Gastrocnemius medialis (tissue), 4 donors: ENCODE measurements around the gene ABCA12. TPM values are rescaled to one million over a fixed set of nuclear protein-coding genes. Genes with fewer than 3 reads are reported as not detected.

ENCODE experiments used
- ATAC-seq, 2 donors: fragments of 150-250 bp; one replicate each; pipeline ENCODE4 v1.9.1; 2016
- DNase-seq, 2 donors: peaks; one replicate each; pipeline ENCODE4 v3.0.0-alpha.2; 2019
- H3K27ac ChIP-seq, 4 donors: fragments of 200-600 bp; sonication (generic); 1 replicate in 1 of 4; 2 replicates in 3 of 4; pipeline ENCODE4 v1.5.1; 2016 to 2018; ENCODE audit warnings: mild to moderate bottlenecking in 2 of 4, moderate library complexity in 1 of 4
- H3K27me3 ChIP-seq, 3 donors: fragments of 200-600 bp; sonication (generic) in 2 of 3; 1 replicate in 1 of 3; 2 replicates in 2 of 3; pipeline versions ENCODE4 v1.5.1 to v1.6.0; 2016 to 2019; ENCODE audit warnings: mild to moderate bottlenecking in 1 of 3, moderate library complexity in 1 of 3
- H3K36me3 ChIP-seq, 2 donors: fragments of 200-600 bp; sonication (generic) in 1 of 2; one replicate each; pipeline ENCODE4 v1.5.1; 2017 to 2018
- H3K4me1 ChIP-seq, 2 donors: fragments of 200-600 bp; sonication (generic) in 1 of 2; one replicate each; pipeline ENCODE4 v1.5.1; 2016 to 2017; ENCODE audit warnings: mild to moderate bottlenecking in 2 of 2
- H3K4me3 ChIP-seq, 4 donors: fragments of 200-600 bp; sonication (generic) in 3 of 4; 1 replicate in 1 of 4; 2 replicates in 3 of 4; pipeline ENCODE4 v1.5.1; 2016 to 2019; ENCODE audit warnings: mild to moderate bottlenecking in 2 of 4
- H3K9me3 ChIP-seq, 3 donors: fragments of 200-600 bp; sonication (generic) in 2 of 3; 1 replicate in 1 of 3; 2 replicates in 2 of 3; pipeline ENCODE4 v1.5.1; 2016 to 2019
- POLR2A ChIP-seq, 2 donors: fragments of 450-650 bp; IDR thresholded peaks; one replicate each; pipeline ENCODE4 v1.6.1; 2017; ENCODE audit warnings: antibody characterized with exemption in 2 of 2, mild to moderate bottlenecking in 2 of 2, moderate library complexity in 2 of 2
- in situ Hi-C, 4 donors: fragments of 200-750 bp; cut with MboI; loops; one replicate each; pipeline versions ENCODE4 v1.15.0 to v1.8.0; 2017; ENCODE audit warnings: low sequenced_read_pairs in 4 of 4
- intact Hi-C: fragments of 100-400 bp; cut with DNase I; formaldehyde crosslinking; loops from one replicate; pipeline ENCODE4 v1.15.1; 2023; ENCODE audit warnings: low total_unique reads
- total RNA-seq, 4 donors: library from RNA; depleted of rRNA; stranded (reverse); fragments of >200 nt; gene quantifications; one replicate each; pipeline versions ENCODE4 v1.1.0 to v1.2.3, GENCODE V29; 2016
- TF ChIP-seq, protein P1 (sequence below), 5 experiments: fragments of 450-650 bp in 3 of 5; fragments of 200-600 bp in 2 of 5; sonication (generic) in 2 of 5; IDR thresholded peaks in 4 of 5; conservative IDR thresholded peaks in 1 of 5; 1 replicate in 4 of 5; 2 replicates in 1 of 5; pipeline ENCODE4 v1.5.1; 2016 to 2019; ENCODE audit warnings: antibody characterized with exemption in 5 of 5, mild to moderate bottlenecking in 3 of 5, moderate library complexity in 3 of 5

ABCA12 gene
- total RNA-seq, 4 donors from 2014 or later: not detected

- Histone ChIP-seq H3K36me3 (no peaks in the 10 kb centered on the region), H3K9me3 (no peaks in the 10 kb centered on the region), H3K27me3 (no peaks in the 10 kb centered on the region), H3K27ac (no peak overlapping the region), H3K4me1 (no peaks in the 10 kb centered on the region), H3K4me3 (no peak overlapping the region)
- intact Hi-C loops (no loop called here), in situ Hi-C loops (no loop called here)
- no peak for ATAC-seq
- no peak for DNase-seq
- TF ChIP-seq POLR2A (IDR thresholded peaks at IDR 0.05): no peak
- TF ChIP-seq, protein P1, sequence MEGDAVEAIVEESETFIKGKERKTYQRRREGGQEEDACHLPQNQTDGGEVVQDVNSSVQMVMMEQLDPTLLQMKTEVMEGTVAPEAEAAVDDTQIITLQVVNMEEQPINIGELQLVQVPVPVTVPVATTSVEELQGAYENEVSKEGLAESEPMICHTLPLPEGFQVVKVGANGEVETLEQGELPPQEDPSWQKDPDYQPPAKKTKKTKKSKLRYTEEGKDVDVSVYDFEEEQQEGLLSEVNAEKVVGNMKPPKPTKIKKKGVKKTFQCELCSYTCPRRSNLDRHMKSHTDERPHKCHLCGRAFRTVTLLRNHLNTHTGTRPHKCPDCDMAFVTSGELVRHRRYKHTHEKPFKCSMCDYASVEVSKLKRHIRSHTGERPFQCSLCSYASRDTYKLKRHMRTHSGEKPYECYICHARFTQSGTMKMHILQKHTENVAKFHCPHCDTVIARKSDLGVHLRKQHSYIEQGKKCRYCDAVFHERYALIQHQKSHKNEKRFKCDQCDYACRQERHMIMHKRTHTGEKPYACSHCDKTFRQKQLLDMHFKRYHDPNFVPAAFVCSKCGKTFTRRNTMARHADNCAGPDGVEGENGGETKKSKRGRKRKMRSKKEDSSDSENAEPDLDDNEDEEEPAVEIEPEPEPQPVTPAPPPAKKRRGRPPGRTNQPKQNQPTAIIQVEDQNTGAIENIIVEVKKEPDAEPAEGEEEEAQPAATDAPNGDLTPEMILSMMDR (IDR thresholded peaks at IDR 0.05 in 4 of 5, conservative IDR thresholded peaks at IDR 0.05 in 1 of 5): no peak
These were observed 39.6 kb downstream of the ABCA12 start for GRCh38 chr2:215098875-215099274.

GRCh38 chr2:215084080-215084479 is 54.3 kb downstream of the ABCA12 start:
- H3K4me3 ChIP-seq: no peak overlapping the region
- H3K36me3 ChIP-seq: no peaks in the 10 kb centered on the region
- H3K9me3 ChIP-seq: no peaks in the 10 kb centered on the region
- no peak for DNase-seq
- TF ChIP-seq, protein P1 (IDR thresholded peaks at IDR 0.05 in 4 of 5, conservative IDR thresholded peaks at IDR 0.05 in 1 of 5): no peak
- no peak for TF ChIP-seq POLR2A (IDR thresholded peaks at IDR 0.05)
- H3K27ac ChIP-seq: no peak overlapping the region
- ATAC-seq: no peak
- no peaks in the 10 kb centered on the region for H3K4me1 ChIP-seq
- intact Hi-C loops: no loop called here
- in situ Hi-C loops: no loop called here
- H3K27me3 ChIP-seq: no peaks in the 10 kb centered on the region

DNA sequence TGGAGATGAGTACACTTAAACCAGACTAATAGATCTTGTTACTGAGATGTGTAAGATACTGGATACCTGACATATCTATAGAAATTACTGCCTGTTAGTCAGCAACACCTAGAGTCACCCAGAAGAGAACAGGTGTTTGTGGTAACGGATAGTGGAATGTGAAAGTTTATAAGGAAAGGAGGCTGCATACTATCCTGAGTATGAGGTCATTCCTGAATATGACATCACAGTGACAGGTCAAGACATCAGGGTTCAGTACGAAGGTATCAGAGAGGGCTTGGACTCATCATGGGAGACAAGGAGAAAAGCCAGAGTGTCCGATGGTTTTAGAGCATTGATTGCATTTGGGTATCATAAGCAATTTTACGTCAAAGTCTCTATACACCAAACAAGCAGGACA is 55.3 kb downstream of the ABCA12 start:
- in situ Hi-C loops: no loop called here
- Histone ChIP-seq H3K27ac (no peak overlapping the region), H3K27me3 (no peaks in the 10 kb centered on the region), H3K4me3 (no peak overlapping the region), H3K36me3 (no peaks in the 10 kb centered on the region), H3K9me3 (no peaks in the 10 kb centered on the region), H3K4me1 (no peaks in the 10 kb centered on the region)
- intact Hi-C loops: no loop called here
- TF ChIP-seq, protein P1 (IDR thresholded peaks at IDR 0.05 in 4 of 5, conservative IDR thresholded peaks at IDR 0.05 in 1 of 5): no peak
- no peak for TF ChIP-seq POLR2A (IDR thresholded peaks at IDR 0.05)
- ATAC-seq: no peak
- no peak for DNase-seq

DNA sequence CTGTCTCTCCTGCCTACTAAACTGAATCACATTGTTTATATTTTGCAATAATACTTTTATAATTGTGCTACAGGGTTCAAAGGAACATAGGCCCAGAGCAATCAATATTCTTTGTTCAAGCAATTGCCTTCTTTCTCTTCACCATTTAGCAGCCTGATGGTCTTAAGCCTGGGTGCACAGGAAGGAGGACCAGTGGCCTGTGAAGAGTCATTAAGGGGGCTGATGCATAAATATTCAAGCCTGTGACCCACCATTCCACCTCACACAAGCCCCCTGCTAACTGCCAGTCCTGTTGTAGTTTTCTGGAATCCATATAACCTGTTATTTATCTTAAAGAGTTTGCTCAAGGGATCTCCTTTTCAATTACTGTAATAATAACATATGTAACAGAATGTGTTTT is 56.0 kb downstream of the ABCA12 start:
- Histone ChIP-seq H3K9me3 (no peaks in the 10 kb centered on the region), H3K27me3 (no peaks in the 10 kb centered on the region), H3K4me3 (no peak overlapping the region), H3K36me3 (no peaks in the 10 kb centered on the region), H3K4me1 (no peaks in the 10 kb centered on the region), H3K27ac (no peak overlapping the region)
- ATAC-seq: no peak
- intact Hi-C loops (no loop called here), in situ Hi-C loops (no loop called here)
- no peak for DNase-seq
- TF ChIP-seq POLR2A (IDR thresholded peaks at IDR 0.05): no peak
- TF ChIP-seq, protein P1 (IDR thresholded peaks at IDR 0.05 in 4 of 5, conservative IDR thresholded peaks at IDR 0.05 in 1 of 5): no peak

DNA sequence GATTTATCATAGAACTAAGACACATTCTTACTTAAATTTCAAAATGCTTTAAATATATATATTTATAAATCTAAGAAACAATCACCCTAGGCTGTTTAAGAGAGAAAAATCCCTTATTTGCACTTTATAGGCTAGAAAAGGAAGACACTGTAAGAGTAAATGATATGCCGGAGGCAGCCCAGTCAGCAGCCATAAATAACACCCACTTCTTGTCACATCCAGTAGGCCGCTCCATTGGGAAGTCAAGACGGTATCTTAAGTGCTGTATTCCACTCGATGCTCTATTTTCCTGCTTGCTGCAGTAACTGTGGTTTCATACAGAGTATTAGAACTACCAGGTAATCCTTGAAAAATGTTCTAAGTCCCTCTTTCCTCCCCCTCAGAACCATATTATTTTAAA is 57.9 kb downstream of the ABCA12 start:
- no peaks in the 10 kb centered on the region for H3K27me3 ChIP-seq
- TF ChIP-seq POLR2A (IDR thresholded peaks at IDR 0.05): no peak
- TF ChIP-seq, protein P1 (IDR thresholded peaks at IDR 0.05 in 4 of 5, conservative IDR thresholded peaks at IDR 0.05 in 1 of 5): no peak
- H3K4me3 ChIP-seq: no peak overlapping the region
- in situ Hi-C loops (no loop called here), intact Hi-C loops (no loop called here)
- H3K9me3 ChIP-seq: no peaks in the 10 kb centered on the region
- ATAC-seq: no peak
- no peaks in the 10 kb centered on the region for H3K36me3 ChIP-seq
- H3K4me1 ChIP-seq: no peaks in the 10 kb centered on the region
- no peak overlapping the region for H3K27ac ChIP-seq
- DNase-seq: no peak
